DND-41 (cell line): ENCODE measurements around the gene UQCRH.

Source experiments
- CTCF ChIP-seq: IDR thresholded peaks from 2 replicates; pipeline ENCODE4 v1.5.1; 2012; ENCODE audit warnings: borderline replicate concordance, low read length, moderate library complexity, mild to moderate bottlenecking; ENCODE audit not compliant: poor library complexity, severe bottlenecking; ENCODE audit errors: extremely low read depth
- EZH2 ChIP-seq: IDR thresholded peaks from 3 replicates; pipeline ENCODE4 v1.6.1; 2012; ENCODE audit warnings: borderline replicate concordance, low read depth, mild to moderate bottlenecking, moderate library complexity, low read length, inconsistent platforms; ENCODE audit not compliant: severe bottlenecking

- TF ChIP-seq CTCF (no peak), EZH2 (no peak)
These were observed 39.8 kb downstream of the UQCRH start for GRCh38 chr1:46343351-46343695.
